Esophagus squamous epithelium (tissue), 5 donors: Measurements from ENCODE around the gene PAGR1. TPM values are rescaled to one million over a fixed set of nuclear protein-coding genes. Genes with fewer than 3 reads are reported as not detected.

Experiments used
- DNase-seq: peaks from one replicate; lab custom pipeline; 2025; lab: John Stamatoyannopoulos, UW
- H3K27ac ChIP-seq, 4 donors: fragments of 200-600 bp; sonication (generic); one replicate each; pipeline ENCODE4 v1.5.1; 2016 to 2019; ENCODE audit warnings: mild to moderate bottlenecking in 1 of 4
- H3K27me3 ChIP-seq, 4 donors: fragments of 200-600 bp; sonication (generic); 1 replicate in 3 of 4; 2 replicates in 1 of 4; pipeline versions ENCODE4 v1.5.1 to v1.6.0; 2017 to 2021; ENCODE audit warnings: antibody characterized with exemption in 1 of 4
- H3K36me3 ChIP-seq, 3 donors: fragments of 200-600 bp; sonication (generic); one replicate each; pipeline ENCODE4 v1.5.1; 2016 to 2019
- H3K4me1 ChIP-seq, 3 donors: fragments of 200-600 bp; sonication (generic); one replicate each; pipeline ENCODE4 v1.5.1; 2017 to 2019
- H3K4me3 ChIP-seq, 4 donors: fragments of 200-600 bp; sonication (generic); 1 replicate in 3 of 4; 2 replicates in 1 of 4; pipeline ENCODE4 v1.5.1; 2016 to 2019; ENCODE audit warnings: mild to moderate bottlenecking in 2 of 4, moderate library complexity in 1 of 4
- H3K9me3 ChIP-seq, 3 donors: fragments of 200-600 bp; sonication (generic); one replicate each; pipeline ENCODE4 v1.5.1; 2016 to 2019
- POLR2A ChIP-seq, 4 donors: fragments of 450-650 bp; IDR thresholded peaks; one replicate each; pipeline ENCODE4 v1.6.1; 2017; ENCODE audit warnings: antibody characterized with exemption in 4 of 4, mild to moderate bottlenecking in 4 of 4, moderate library complexity in 3 of 4
- WGBS, 2 donors: methylation state at CpG; one replicate each; pipeline ENCODE4 v1.1.5; 2018; 5-methylcytosine and 5-hydroxymethylcytosine counted together
- intact Hi-C: fragments of 100-400 bp; cut with DNase I; formaldehyde crosslinking; loops from one replicate; pipeline ENCODE4 v1.15.0; 2022
- total RNA-seq, 4 donors: library from RNA; depleted of rRNA; stranded (reverse); fragments of >200 nt; gene quantifications; one replicate each; pipeline ENCODE4 v1.1.0, GENCODE V29; 2016
- TF ChIP-seq, protein P1 (sequence below), 6 experiments: fragments of 450-650 bp in 4 of 6; fragments of 200-600 bp in 2 of 6; sonication (generic) in 2 of 6; IDR thresholded peaks; one replicate each; pipeline ENCODE4 v1.5.1; 2016 to 2019; ENCODE audit warnings: antibody characterized with exemption in 6 of 6, mild to moderate bottlenecking in 4 of 6, moderate library complexity in 4 of 6
- donor health status: DM: yes; HTN: yes; CAD: no.

The PAGR1 gene
- total RNA-seq = 10 to 100 TPM; 25.4 to 37.6 (median 32.8) TPM

DNA sequence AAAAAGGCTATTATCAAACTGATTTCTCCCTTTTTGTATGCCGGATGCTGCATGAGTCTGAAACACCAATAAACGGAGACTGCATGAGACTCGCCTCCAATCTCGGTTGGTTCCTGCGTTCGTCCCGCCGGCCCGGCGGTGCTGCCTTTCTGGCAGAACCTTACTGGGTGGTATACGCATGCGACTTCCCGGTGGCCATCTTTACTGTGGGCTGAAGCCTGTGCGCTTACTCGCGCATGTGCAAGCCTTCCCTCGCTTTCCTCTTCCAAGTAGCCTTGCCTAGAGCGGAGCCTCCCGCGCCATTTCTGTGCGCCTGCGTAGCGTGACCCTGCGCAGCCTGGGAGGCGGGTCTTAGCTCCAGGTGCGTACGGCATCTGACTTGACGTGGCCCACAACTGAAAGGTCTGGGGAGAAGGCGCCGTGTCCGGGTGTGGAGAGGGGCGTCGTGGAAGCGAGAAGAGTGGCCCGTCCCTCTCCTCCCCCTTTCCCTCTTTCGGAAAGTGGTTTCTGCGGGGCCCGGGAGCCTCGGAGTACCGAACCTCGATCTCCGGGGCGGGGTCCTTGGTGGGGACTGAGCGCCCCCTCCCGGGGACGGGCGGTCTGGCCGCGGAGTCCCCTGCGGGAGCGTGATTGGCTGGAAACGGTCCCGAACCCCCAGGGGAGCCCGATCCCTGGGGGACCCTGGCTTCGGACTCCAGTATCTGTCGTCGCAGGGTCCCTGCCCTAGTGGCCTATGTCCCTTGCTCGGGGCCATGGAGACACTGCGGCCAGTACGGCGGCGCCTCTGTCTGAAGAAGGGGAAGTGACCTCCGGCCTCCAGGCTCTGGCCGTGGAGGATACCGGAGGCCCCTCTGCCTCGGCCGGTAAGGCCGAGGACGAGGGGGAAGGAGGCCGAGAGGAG, at the start of gene PAGR1:
Gene PAGR1, plus strand, starts transcription at position 360 of the 901 bp plus-strand sequence. Its CDS starts 374 bp downstream, at position 734.
- TF ChIP-seq, protein P1, sequence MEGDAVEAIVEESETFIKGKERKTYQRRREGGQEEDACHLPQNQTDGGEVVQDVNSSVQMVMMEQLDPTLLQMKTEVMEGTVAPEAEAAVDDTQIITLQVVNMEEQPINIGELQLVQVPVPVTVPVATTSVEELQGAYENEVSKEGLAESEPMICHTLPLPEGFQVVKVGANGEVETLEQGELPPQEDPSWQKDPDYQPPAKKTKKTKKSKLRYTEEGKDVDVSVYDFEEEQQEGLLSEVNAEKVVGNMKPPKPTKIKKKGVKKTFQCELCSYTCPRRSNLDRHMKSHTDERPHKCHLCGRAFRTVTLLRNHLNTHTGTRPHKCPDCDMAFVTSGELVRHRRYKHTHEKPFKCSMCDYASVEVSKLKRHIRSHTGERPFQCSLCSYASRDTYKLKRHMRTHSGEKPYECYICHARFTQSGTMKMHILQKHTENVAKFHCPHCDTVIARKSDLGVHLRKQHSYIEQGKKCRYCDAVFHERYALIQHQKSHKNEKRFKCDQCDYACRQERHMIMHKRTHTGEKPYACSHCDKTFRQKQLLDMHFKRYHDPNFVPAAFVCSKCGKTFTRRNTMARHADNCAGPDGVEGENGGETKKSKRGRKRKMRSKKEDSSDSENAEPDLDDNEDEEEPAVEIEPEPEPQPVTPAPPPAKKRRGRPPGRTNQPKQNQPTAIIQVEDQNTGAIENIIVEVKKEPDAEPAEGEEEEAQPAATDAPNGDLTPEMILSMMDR (IDR thresholded peaks at IDR 0.05) = peak; percentile 79 to 95 (median 89)
- peak in 3 of 4 donors; percentile 53 to 78 (median 70) for TF ChIP-seq POLR2A (IDR thresholded peaks at IDR 0.05)
- Histone ChIP-seq H3K36me3 (peaks cover 0 to 22% (median 0%) of the 10 kb centered on the region in 3 donors), H3K4me3 (peak within 1 kb of the TSS; percentile 67 to 86 (median 80)), H3K27ac (peak within 1 kb of the TSS; percentile 93 to 97 (median 96)), H3K27me3 (peaks cover 0 to 17% (median 0%) of the 10 kb centered on the region in 4 donors), H3K4me1 (peaks cover 41 to 90% (median 64%) of the 10 kb centered on the region in 3 donors), H3K9me3 (no peaks in the 10 kb centered on the region)
- DNase-seq = peak; percentile 94
- intact Hi-C loops = no loop called here
- WGBS, 2 donors = 0 to 1% methylated on average over 12 to 13 of the region's 70 CpGs

DNA sequence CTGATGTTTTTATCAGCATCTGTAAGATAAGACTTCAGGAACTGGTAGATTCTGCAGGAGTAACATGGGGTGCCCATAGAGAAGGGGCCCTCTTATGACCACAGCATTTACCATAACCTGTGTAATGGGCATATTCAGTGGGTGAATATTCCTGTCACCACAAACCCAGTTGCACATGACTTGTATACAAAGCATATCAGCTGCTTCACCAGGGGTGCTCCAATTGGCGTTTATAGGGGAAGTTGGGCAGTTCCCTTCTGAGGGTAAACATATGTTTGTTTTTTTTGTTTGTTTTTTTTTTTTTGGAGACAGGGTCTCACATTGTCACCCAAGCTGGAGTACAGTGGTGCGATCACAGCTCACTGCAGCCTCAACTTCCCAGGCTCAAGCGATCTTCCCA, 49.4 kb upstream of the PAGR1 start:
- no peak overlapping the region for H3K27ac ChIP-seq
- intact Hi-C loops = no loop called here
- no peaks in the 10 kb centered on the region for H3K27me3 ChIP-seq
- H3K4me1 ChIP-seq = peaks cover 0 to 4% (median 0%) of the 10 kb centered on the region in 3 donors
- DNase-seq = no peak
- H3K9me3 ChIP-seq = no peaks in the 10 kb centered on the region
- 97 to 100% methylated on average over 3 of the region's 3 CpGs for WGBS, 2 donors
- H3K36me3 ChIP-seq = no peaks in the 10 kb centered on the region
- no peak overlapping the region for H3K4me3 ChIP-seq
- TF ChIP-seq, protein P1 (IDR thresholded peaks at IDR 0.05) = no peak
- TF ChIP-seq POLR2A (IDR thresholded peaks at IDR 0.05) = no peak

DNA sequence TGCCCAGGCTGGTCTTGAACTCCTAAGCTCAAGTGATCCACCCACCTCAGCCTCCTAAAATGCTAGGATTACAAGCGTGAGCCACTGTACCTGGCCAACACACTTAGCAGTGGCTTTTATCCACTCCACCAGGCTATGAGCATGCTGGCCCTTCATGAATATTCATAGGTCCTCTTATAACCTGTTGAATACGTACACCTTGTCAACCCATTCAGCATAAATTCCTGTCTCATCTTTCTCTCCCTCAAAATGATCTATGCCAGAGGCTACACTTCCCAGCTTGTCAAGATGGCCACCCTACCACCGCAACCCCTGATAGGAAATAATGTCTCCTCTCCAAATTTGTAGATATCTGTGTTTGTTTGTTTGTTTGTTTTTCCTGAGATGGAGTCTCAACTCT, 48.9 kb upstream of the PAGR1 start:
- H3K27ac ChIP-seq = no peak overlapping the region
- no peak overlapping the region for H3K4me3 ChIP-seq
- no peaks in the 10 kb centered on the region for H3K27me3 ChIP-seq
- 87 to 91% methylated on average over 3 of the region's 3 CpGs for WGBS, 2 donors
- intact Hi-C loops = no loop called here
- DNase-seq = no peak
- TF ChIP-seq POLR2A (IDR thresholded peaks at IDR 0.05) = no peak
- TF ChIP-seq, protein P1 (IDR thresholded peaks at IDR 0.05) = no peak
- H3K9me3 ChIP-seq = no peaks in the 10 kb centered on the region
- peaks cover 0 to 4% (median 0%) of the 10 kb centered on the region in 3 donors for H3K4me1 ChIP-seq
- H3K36me3 ChIP-seq = no peaks in the 10 kb centered on the region

DNA sequence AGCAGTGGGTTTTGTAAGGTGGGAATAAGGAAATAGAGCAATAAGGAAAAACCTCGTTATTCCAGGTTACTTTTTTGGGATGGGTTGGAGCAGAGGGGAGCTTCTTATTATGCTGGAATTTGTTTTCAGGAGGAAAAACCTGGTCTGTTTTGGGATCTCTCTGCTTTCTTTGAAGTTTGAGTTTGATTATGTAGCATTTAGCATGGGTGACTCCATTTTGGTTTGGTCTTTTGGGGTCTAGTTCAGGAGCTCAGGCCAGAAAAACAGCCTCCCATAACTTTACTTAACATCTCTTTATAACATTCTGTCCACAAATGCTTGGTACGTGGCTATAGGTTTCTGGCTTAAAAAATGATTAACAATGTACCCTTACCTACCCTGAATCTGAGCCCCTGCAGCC, 46.4 kb upstream of the PAGR1 start:
- TF ChIP-seq POLR2A (IDR thresholded peaks at IDR 0.05) = no peak
- TF ChIP-seq, protein P1 (IDR thresholded peaks at IDR 0.05) = no peak
- intact Hi-C loops = no loop called here
- no peak for DNase-seq
- Histone ChIP-seq H3K9me3 (no peaks in the 10 kb centered on the region), H3K27me3 (no peaks in the 10 kb centered on the region), H3K27ac (no peak overlapping the region), H3K4me3 (no peak overlapping the region), H3K4me1 (peaks cover 0 to 4% (median 0%) of the 10 kb centered on the region in 3 donors), H3K36me3 (no peaks in the 10 kb centered on the region)
- 76 to 85% methylated on average over 2 of the region's 2 CpGs for WGBS, 2 donors
